Thoracic aorta (tissue), 2 donors: ENCODE results near the gene OSGIN1. TPM values are rescaled to one million over a fixed set of nuclear protein-coding genes. Genes with fewer than 3 reads are reported as not detected.

ENCODE experiments used
- ATAC-seq: fragments of 150-250 bp; one replicate; pipeline ENCODE4 v1.8.0; 2017; ENCODE audit warnings: low read depth; ENCODE audit not compliant: insufficient number of reproducible peaks, low FRiP score
- DNase-seq: peaks from one replicate; pipeline ENCODE4 v3.0.0-alpha.2; 2020; ENCODE audit warnings: low spot score
- H3K27ac ChIP-seq, 2 donors: fragments of 200-600 bp; sonication (generic); 1 replicate in 1 of 2; 2 replicates in 1 of 2; pipeline ENCODE4 v1.5.1; 2016; ENCODE audit warnings: mild to moderate bottlenecking in 2 of 2, moderate library complexity in 2 of 2
- H3K27me3 ChIP-seq: fragments of 200-600 bp; sonication (generic); replicated peaks from 2 replicates; pipeline ENCODE4 v1.6.0; 2016; ENCODE audit warnings: mild to moderate bottlenecking; ENCODE audit not compliant: insufficient read depth
- H3K36me3 ChIP-seq: fragments of 200-600 bp; sonication (generic); one replicate; pipeline ENCODE4 v1.5.1; 2016
- H3K4me1 ChIP-seq, 2 donors: fragments of 200-600 bp; sonication (generic); 1 replicate in 1 of 2; 2 replicates in 1 of 2; pipeline versions ENCODE4 v1.5.1 to v1.6.0; 2016; ENCODE audit warnings: low read depth in 2 of 2, mild to moderate bottlenecking in 1 of 2; ENCODE audit not compliant: control insufficient read depth in 1 of 2
- H3K4me3 ChIP-seq: fragments of 200-600 bp; sonication (generic); 2 replicates; pipeline ENCODE4 v1.5.1; 2016; ENCODE audit warnings: mild to moderate bottlenecking
- H3K9me3 ChIP-seq: fragments of 200-600 bp; sonication (generic); 2 replicates; pipeline ENCODE4 v1.5.1; 2016
- CTCF ChIP-seq: fragments of 200-600 bp; sonication (generic); IDR thresholded peaks from one replicate; pipeline ENCODE4 v1.5.1; 2019; ENCODE audit warnings: antibody characterized with exemption
- total RNA-seq, 2 donors: library from RNA; depleted of rRNA; stranded (reverse); fragments of >200 nt; gene quantifications; one replicate each; pipeline versions ENCODE4 v1.1.0 to v1.2.3, GENCODE V29; 2016

OSGIN1 gene
- total RNA-seq, 2 donors from 2014 or later, result 3.7 to 16.2 TPM

DNA sequence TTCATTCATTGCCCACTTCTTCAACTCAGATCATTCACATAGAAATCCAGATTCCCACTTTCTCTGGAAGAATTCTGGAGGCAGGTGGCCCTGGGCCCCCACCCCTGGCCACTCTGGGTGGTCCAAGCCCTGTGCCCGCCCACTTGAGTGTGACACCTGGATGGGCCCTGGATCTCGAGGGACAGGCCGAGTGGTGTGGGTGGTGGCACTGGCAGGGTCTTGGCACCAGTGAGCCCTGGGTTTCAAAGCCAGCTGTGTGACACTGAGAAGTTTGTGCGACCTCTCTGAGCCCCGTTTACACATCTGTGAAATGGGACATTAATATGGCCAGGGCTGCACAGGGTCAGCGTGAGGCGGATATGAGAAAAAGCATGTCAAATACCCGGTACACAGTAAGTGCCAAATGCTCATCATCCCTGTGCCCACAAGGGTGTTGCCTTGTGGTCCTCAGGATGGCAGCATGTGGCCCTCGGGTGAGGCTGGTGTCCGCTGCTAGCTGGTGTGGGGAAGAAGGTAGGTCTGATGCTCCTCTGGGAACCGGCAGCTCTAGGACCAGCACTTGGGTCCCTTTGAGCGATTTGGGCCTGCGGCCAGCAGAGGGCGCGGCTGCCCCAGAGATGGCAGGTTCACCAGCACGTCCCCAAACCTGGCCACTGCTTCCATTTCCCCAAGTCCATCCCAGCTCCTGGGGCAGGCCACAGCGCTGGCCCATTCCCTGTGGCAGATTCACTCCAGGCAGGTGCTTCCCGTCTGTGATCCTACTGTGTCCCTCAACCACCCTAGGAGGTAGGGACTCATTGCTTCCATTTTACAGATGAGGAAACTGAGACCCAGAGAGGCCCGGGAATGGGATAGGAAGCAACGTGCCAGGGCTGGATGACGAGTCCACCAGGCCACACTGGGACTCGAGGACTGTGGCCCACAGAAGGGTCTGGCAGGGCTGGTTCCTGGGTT lies 3.6 kb downstream of the OSGIN1 start:
- DNase-seq, result peak; percentile 33
- Histone ChIP-seq H3K4me3 (no peak overlapping the region), H3K9me3 (no peaks in the 10 kb centered on the region), H3K4me1 (peaks cover 14 to 36% of the 10 kb centered on the region in 2 donors), H3K27me3 (no peaks in the 10 kb centered on the region), H3K27ac (no peak overlapping the region), H3K36me3 (peaks cover 32% of the 10 kb centered on the region)
- ATAC-seq, result no peak
- peak; percentile 73 for TF ChIP-seq CTCF

- ATAC-seq, result no peak
- peaks cover 39% of the 10 kb centered on the region for H3K36me3 ChIP-seq
- H3K27me3 ChIP-seq, result no peaks in the 10 kb centered on the region
- no peak for TF ChIP-seq CTCF
- no peak overlapping the region for H3K4me3 ChIP-seq
- H3K9me3 ChIP-seq, result no peaks in the 10 kb centered on the region
- no peak overlapping the region for H3K27ac ChIP-seq
- DNase-seq, result no peak
- H3K4me1 ChIP-seq, result peaks cover 14 to 33% of the 10 kb centered on the region in 2 donors
Observed at GRCh38 chr16:83957296-83957855, 4.3 kb downstream of the OSGIN1 start.

DNA sequence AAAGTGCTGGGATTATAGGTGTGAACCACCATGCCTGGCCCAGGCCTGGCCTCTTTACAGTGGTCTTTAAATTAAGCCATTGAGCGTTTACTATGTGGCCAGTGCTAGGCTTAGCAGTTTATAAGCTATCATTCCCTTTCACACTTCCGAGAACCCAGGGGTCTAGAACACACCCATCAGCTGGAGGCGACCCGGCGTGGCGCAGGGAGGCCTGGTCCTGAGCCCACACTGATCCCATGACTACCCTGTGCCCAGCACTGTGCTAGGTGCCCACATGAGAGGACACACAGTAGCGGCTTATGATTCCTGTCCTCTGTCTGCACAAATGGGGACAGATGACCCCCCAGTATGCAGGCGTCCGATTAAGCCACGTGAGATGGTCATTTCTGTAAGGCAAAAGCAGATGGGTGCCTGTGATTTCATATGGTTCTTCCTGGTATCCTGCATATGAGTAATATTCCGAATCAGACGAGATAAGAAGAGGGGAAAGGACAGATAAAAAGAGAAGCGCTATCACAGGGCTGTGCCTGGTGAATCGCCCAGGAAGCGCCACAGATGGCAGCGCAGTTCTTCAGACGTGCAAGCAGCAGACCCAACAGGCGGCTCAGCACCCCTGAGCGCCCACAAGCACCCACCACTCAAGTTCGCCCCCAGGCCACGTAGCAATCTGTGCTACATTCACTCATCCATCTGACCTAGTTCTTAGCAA lies 5.3 kb downstream of the OSGIN1 start:
- Histone ChIP-seq H3K27ac (no peak overlapping the region), H3K27me3 (no peaks in the 10 kb centered on the region), H3K9me3 (no peaks in the 10 kb centered on the region), H3K4me3 (no peak overlapping the region), H3K4me1 (peaks cover 9 to 29% of the 10 kb centered on the region in 2 donors), H3K36me3 (peaks cover 40% of the 10 kb centered on the region)
- ATAC-seq, result no peak
- DNase-seq, result no peak
- TF ChIP-seq CTCF, result no peak

DNA sequence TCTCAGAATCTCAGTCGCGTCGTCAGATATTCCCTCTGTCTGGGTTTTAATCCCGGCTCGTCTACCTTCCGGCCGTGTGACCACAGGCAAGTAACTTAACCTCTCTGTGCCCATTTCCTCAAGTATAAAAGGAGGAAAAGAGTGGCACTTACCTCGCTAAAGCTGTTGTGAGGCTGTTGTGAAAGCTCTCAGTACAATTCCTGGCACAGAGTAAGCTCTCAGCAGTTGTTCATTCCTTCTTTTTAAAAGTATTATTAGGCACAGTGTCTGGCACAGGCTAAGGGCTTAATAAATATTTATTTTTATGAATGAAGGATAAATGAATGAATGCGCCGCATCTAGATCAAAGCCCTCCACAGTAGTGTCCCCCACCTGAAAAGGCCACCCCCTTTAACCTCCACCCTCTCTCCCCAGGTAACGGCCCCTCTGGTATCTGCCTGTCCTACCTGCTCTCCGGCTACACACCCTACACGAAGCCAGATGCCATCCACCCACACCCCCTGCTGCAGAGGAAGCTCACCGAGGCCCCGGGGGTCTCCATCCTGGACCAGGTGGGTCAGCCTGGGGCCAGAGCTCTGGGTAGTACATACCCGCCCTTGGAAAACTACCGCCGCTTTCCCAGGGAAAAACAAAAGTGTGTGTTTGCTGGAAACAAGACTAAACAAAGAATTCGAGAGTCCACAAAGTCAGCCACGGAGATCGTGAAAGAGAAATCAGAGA lies 6.0 kb downstream of the OSGIN1 start:
- DNase-seq (no peak), ATAC-seq (no peak)
- H3K36me3 ChIP-seq, result peaks cover 43% of the 10 kb centered on the region
- no peak overlapping the region for H3K27ac ChIP-seq
- H3K27me3 ChIP-seq, result no peaks in the 10 kb centered on the region
- no peaks in the 10 kb centered on the region for H3K9me3 ChIP-seq
- no peak for TF ChIP-seq CTCF
- H3K4me3 ChIP-seq, result no peak overlapping the region
- H3K4me1 ChIP-seq, result peaks cover 9 to 24% of the 10 kb centered on the region in 2 donors
